Colonic mucosa (tissue), 4 donors: ENCODE measurements around the gene CILP. TPM values are rescaled to one million over a fixed set of nuclear protein-coding genes. Genes with fewer than 3 reads are reported as not detected.

Source experiments
- DNase-seq: peaks from one replicate; pipeline ENCODE4 v3.0.0-alpha.2; 2020
- H3K27ac ChIP-seq: fragments of 200-600 bp; one replicate; pipeline ENCODE4 v1.8.0; 2021
- H3K27me3 ChIP-seq: fragments of 200-600 bp; one replicate; pipeline ENCODE4 v1.8.0; 2021
- H3K36me3 ChIP-seq: fragments of 200-600 bp; one replicate; pipeline ENCODE4 v1.8.0; 2021
- H3K4me1 ChIP-seq: fragments of 200-600 bp; one replicate; pipeline ENCODE4 v1.8.0; 2021; ENCODE audit warnings: mild to moderate bottlenecking
- H3K4me3 ChIP-seq: fragments of 200-600 bp; one replicate; pipeline ENCODE4 v1.8.0; 2021
- H3K9ac ChIP-seq, 2 donors: one replicate each; pipeline ENCODE4 v1.7.0; 2013; ENCODE audit warnings: control low read depth in 2 of 2, low read depth in 2 of 2, low read length in 2 of 2
- H3K9me3 ChIP-seq: fragments of 200-600 bp; one replicate; pipeline ENCODE4 v1.8.0; 2021
- intact Hi-C: fragments of 100-400 bp; cut with DNase I; formaldehyde crosslinking; loops from one replicate; pipeline ENCODE4 v1.14.1; 2022
- total RNA-seq, 2 donors: library from RNA; stranded (reverse); fragmentation: NEBNext Ultra II Directional in 1 of 2; extraction: Animal tissue kit (Norgen Biotek cat#: 25700) in 1 of 2; gene quantifications; one replicate each; pipeline ENCODE4 v1.2.1, GENCODE V29; 2021
- TF ChIP-seq, protein P1 (sequence below): fragments of 200-600 bp; IDR thresholded peaks from one replicate; pipeline ENCODE4 v1.8.0; 2022; ENCODE audit warnings: antibody characterized with exemption, mild to moderate bottlenecking
- donor health status: healthy.
- donor health status: DM: no; HTN: no; CAD: no.
- donor health status: DM: no; HTN: no; CAD: no.

The CILP gene
- total RNA-seq, 2 donors from 2014 or later, result 3.7 to 8.7 TPM

GRCh38 chr15:65207280-65207840, 3.9 kb downstream of the CILP start:
- Histone ChIP-seq H3K4me1 (no peaks in the 10 kb centered on the region), H3K27ac (no peak overlapping the region), H3K27me3 (no peaks in the 10 kb centered on the region), H3K36me3 (no peaks in the 10 kb centered on the region), H3K4me3 (no peak overlapping the region), H3K9me3 (no peaks in the 10 kb centered on the region), H3K9ac (no peak overlapping the region)
- no peak for DNase-seq
- intact Hi-C loops, result no loop called here
- TF ChIP-seq, protein P1, sequence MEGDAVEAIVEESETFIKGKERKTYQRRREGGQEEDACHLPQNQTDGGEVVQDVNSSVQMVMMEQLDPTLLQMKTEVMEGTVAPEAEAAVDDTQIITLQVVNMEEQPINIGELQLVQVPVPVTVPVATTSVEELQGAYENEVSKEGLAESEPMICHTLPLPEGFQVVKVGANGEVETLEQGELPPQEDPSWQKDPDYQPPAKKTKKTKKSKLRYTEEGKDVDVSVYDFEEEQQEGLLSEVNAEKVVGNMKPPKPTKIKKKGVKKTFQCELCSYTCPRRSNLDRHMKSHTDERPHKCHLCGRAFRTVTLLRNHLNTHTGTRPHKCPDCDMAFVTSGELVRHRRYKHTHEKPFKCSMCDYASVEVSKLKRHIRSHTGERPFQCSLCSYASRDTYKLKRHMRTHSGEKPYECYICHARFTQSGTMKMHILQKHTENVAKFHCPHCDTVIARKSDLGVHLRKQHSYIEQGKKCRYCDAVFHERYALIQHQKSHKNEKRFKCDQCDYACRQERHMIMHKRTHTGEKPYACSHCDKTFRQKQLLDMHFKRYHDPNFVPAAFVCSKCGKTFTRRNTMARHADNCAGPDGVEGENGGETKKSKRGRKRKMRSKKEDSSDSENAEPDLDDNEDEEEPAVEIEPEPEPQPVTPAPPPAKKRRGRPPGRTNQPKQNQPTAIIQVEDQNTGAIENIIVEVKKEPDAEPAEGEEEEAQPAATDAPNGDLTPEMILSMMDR, result no peak

DNA sequence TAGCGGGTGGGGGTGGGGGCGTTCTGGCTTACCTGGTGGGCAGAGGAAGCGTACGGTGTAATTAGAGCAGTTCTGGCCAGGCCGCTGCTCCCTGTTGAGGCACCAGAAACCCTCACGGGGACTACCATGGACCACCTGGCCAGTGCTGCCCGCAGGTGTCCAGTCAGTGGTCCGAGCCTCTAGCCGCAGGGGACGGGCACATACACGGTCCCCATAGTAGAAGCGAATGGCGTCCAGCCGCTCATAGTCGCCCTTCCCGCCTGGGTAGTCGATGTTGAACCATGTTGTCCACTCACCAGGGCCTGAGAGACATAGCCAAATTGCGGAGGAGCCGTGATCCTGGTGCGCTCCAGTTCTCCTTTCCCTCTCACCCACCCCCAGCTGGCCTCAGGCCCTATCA, 4.5 kb downstream of the CILP start:
- no peaks in the 10 kb centered on the region for H3K4me1 ChIP-seq
- no peak overlapping the region for H3K4me3 ChIP-seq
- TF ChIP-seq, protein P1, result no peak
- DNase-seq, result no peak
- intact Hi-C loops, result no loop called here
- H3K27ac ChIP-seq, result no peak overlapping the region
- no peaks in the 10 kb centered on the region for H3K36me3 ChIP-seq
- no peaks in the 10 kb centered on the region for H3K27me3 ChIP-seq
- no peak overlapping the region for H3K9ac ChIP-seq
- no peaks in the 10 kb centered on the region for H3K9me3 ChIP-seq

GRCh38 chr15:65204931-65205660, 6.2 kb downstream of the CILP start:
- Histone ChIP-seq H3K36me3 (no peaks in the 10 kb centered on the region), H3K27me3 (no peaks in the 10 kb centered on the region), H3K27ac (no peak overlapping the region), H3K9ac (no peak overlapping the region), H3K4me3 (no peak overlapping the region), H3K9me3 (no peaks in the 10 kb centered on the region), H3K4me1 (no peaks in the 10 kb centered on the region)
- TF ChIP-seq, protein P1, result no peak
- intact Hi-C loops, result no loop called here
- DNase-seq, result no peak

GRCh38 chr15:65204236-65204930, 6.9 kb downstream of the CILP start:
- no peak overlapping the region for H3K4me3 ChIP-seq
- no peak for DNase-seq
- no peaks in the 10 kb centered on the region for H3K9me3 ChIP-seq
- H3K36me3 ChIP-seq, result no peaks in the 10 kb centered on the region
- H3K27me3 ChIP-seq, result no peaks in the 10 kb centered on the region
- intact Hi-C loops, result no loop called here
- TF ChIP-seq, protein P1, result no peak
- H3K9ac ChIP-seq, result no peak overlapping the region
- H3K4me1 ChIP-seq, result no peaks in the 10 kb centered on the region
- H3K27ac ChIP-seq, result no peak overlapping the region

- intact Hi-C loops, result no loop called here
- Histone ChIP-seq H3K9ac (no peak overlapping the region), H3K36me3 (no peaks in the 10 kb centered on the region), H3K4me1 (no peaks in the 10 kb centered on the region), H3K27ac (no peak overlapping the region), H3K27me3 (no peaks in the 10 kb centered on the region), H3K4me3 (no peak overlapping the region), H3K9me3 (no peaks in the 10 kb centered on the region)
- TF ChIP-seq, protein P1, result no peak
- no peak for DNase-seq
Observed at GRCh38 chr15:65201918-65202317, 9.4 kb downstream of the CILP start.
